ENCODE measurements around the gene CACNA2D3. TPM values are rescaled to one million over a fixed set of nuclear protein-coding genes. Genes with fewer than 3 reads are reported as not detected.

Gene CACNA2D3
- polyA plus RNA-seq, 1 donor (not counting 4 experiments of a cell fraction or from before 2014, with no cell fraction given) = 0.08 TPM

GRCh38 chr3:54557538-54558428 is 435.4 kb downstream of the CACNA2D3 start:
- no peak for TF ChIP-seq EZH2 (IDR thresholded peaks at IDR 0.05; ENCODE audit: low read length)
- H3K9ac ChIP-seq (ENCODE audit: control insufficient read depth, extremely low read depth, insufficient read depth, low read length) = no peak overlapping the region
- no peaks in the 10 kb centered on the region for H3K9me3 ChIP-seq (ENCODE audit: control insufficient read depth, low read depth, low read length)
- no peaks in the 10 kb centered on the region for H3K79me2 ChIP-seq (ENCODE audit: control insufficient read depth, insufficient read depth, low read length)
- H3K4me1 ChIP-seq (ENCODE audit: control insufficient read depth, extremely low read depth, insufficient read depth, low read length) = peaks cover 9% of the 10 kb centered on the region
- DNase-seq (ENCODE audit: low read depth, low spot score) (peak; percentile 66), FAIRE-seq (peak; percentile 81)
- H3K9me1 ChIP-seq (ENCODE audit: control insufficient read depth, extremely low read depth, insufficient read depth, low read length) = no peaks in the 10 kb centered on the region
- peak overlapping the region; percentile 42 for H3K27ac ChIP-seq (ENCODE audit: control insufficient read depth, insufficient read depth, low read length)
- H3K4me2 ChIP-seq (ENCODE audit: control insufficient read depth, extremely low read depth, insufficient read depth, low read depth, low read length) = peak overlapping the region; percentile 61
- peak overlapping the region; percentile 49 for H2AFZ ChIP-seq (ENCODE audit: control insufficient read depth, low read length)
- dilution Hi-C loops (cut with MboI; ENCODE audit: extremely low pct_ligation_motif_present, low sequenced_read_pairs) = no loop called here
- no peaks in the 10 kb centered on the region for H3K36me3 ChIP-seq (ENCODE audit: control insufficient read depth in 2 of 2, extremely low read depth in 1 of 2, insufficient read depth in 2 of 2, low read length in 2 of 2)
- H3K27me3 ChIP-seq (ENCODE audit: control insufficient read depth, extremely low read depth, insufficient read depth, low read length) = no peaks in the 10 kb centered on the region
- no peaks in the 10 kb centered on the region for H4K20me1 ChIP-seq (ENCODE audit: control insufficient read depth, extremely low read depth, insufficient read depth, low read length)
- peak overlapping the region in 2 of 3 experiments; percentile 8 to 25 for H3K4me3 ChIP-seq (ENCODE audit: control insufficient read depth in 2 of 3, extremely low read depth in 1 of 3, insufficient read depth in 2 of 3, low read depth in 1 of 3, low read length in 3 of 3)

DNA sequence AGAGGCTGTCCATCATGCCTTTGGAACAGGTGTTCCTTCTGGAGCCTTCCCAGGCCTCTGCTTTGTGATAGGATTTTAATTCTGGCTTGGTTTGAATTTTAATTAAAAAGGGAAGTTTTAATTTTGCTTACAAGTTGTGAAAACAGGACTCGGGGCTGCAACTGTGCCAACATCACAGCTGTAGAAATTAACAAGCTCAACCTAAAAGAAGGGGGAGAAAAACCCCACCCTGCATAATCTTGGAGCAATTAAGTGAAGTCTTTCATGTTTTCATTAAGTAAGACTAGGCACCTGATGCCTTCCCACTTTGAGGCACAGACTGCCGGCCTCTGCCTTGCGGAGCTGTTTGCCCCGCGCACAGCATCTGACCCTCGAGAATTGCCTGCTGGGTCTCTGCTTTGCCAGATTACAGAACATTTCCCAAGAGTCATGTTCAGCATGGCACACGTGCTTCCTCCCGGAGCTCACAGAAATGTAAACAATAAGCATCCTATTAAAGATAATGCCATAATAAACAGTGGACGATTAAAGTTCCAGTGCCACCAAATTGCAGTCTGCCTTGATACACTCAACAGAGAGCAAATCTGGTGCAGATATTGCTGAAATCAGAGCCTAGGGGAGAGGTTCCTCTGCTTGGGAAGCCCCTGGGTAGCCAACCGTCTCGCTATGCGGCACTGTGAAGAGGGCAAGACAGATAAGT is 441.3 kb downstream of the CACNA2D3 start:
- H3K36me3 ChIP-seq (ENCODE audit: control insufficient read depth in 2 of 2, extremely low read depth in 1 of 2, insufficient read depth in 2 of 2, low read length in 2 of 2) = no peaks in the 10 kb centered on the region
- no peak overlapping the region for H2AFZ ChIP-seq (ENCODE audit: control insufficient read depth, low read length)
- no peak overlapping the region for H3K4me3 ChIP-seq (ENCODE audit: control insufficient read depth in 2 of 3, extremely low read depth in 1 of 3, insufficient read depth in 2 of 3, low read depth in 1 of 3, low read length in 3 of 3)
- dilution Hi-C loops (cut with MboI; ENCODE audit: extremely low pct_ligation_motif_present, low sequenced_read_pairs) = no loop called here
- no peak overlapping the region for H3K4me2 ChIP-seq (ENCODE audit: control insufficient read depth, extremely low read depth, insufficient read depth, low read depth, low read length)
- H3K9me1 ChIP-seq (ENCODE audit: control insufficient read depth, extremely low read depth, insufficient read depth, low read length) = no peaks in the 10 kb centered on the region
- peaks cover 5% of the 10 kb centered on the region for H3K4me1 ChIP-seq (ENCODE audit: control insufficient read depth, extremely low read depth, insufficient read depth, low read length)
- H3K27ac ChIP-seq (ENCODE audit: control insufficient read depth, insufficient read depth, low read length) = no peak overlapping the region
- no peak overlapping the region for H3K9ac ChIP-seq (ENCODE audit: control insufficient read depth, extremely low read depth, insufficient read depth, low read length)
- no peak for TF ChIP-seq EZH2 (IDR thresholded peaks at IDR 0.05; ENCODE audit: low read length)
- TF ChIP-seq, protein P1, sequence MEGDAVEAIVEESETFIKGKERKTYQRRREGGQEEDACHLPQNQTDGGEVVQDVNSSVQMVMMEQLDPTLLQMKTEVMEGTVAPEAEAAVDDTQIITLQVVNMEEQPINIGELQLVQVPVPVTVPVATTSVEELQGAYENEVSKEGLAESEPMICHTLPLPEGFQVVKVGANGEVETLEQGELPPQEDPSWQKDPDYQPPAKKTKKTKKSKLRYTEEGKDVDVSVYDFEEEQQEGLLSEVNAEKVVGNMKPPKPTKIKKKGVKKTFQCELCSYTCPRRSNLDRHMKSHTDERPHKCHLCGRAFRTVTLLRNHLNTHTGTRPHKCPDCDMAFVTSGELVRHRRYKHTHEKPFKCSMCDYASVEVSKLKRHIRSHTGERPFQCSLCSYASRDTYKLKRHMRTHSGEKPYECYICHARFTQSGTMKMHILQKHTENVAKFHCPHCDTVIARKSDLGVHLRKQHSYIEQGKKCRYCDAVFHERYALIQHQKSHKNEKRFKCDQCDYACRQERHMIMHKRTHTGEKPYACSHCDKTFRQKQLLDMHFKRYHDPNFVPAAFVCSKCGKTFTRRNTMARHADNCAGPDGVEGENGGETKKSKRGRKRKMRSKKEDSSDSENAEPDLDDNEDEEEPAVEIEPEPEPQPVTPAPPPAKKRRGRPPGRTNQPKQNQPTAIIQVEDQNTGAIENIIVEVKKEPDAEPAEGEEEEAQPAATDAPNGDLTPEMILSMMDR (optimal IDR thresholded peaks at IDR 0.05 in 1 of 3, IDR thresholded peaks at IDR 0.05 in 1 of 3, conservative IDR thresholded peaks at IDR 0.05 in 1 of 3; ENCODE audit: extremely low read depth in 1 of 3, insufficient read depth in 2 of 3, low read length in 3 of 3) = no peak
- no peaks in the 10 kb centered on the region for H3K9me3 ChIP-seq (ENCODE audit: control insufficient read depth, low read depth, low read length)
- H4K20me1 ChIP-seq (ENCODE audit: control insufficient read depth, extremely low read depth, insufficient read depth, low read length) = no peaks in the 10 kb centered on the region
- FAIRE-seq (no peak), DNase-seq (ENCODE audit: low read depth, low spot score) (no peak)
- no peaks in the 10 kb centered on the region for H3K79me2 ChIP-seq (ENCODE audit: control insufficient read depth, insufficient read depth, low read length)
- no peaks in the 10 kb centered on the region for H3K27me3 ChIP-seq (ENCODE audit: control insufficient read depth, extremely low read depth, insufficient read depth, low read length)
